Fibroblast of the aortic adventitia (primary cell): ENCODE results near the gene JAKMIP1. TPM values are rescaled to one million over a fixed set of nuclear protein-coding genes. Genes with fewer than 3 reads are reported as not detected.

ENCODE experiments used
- DNase-seq: peaks from one replicate; pipeline ENCODE4 v3.0.0-alpha.2; 2010; ENCODE audit warnings: low read depth
- H3K4me3 ChIP-seq: 2 replicates; pipeline ENCODE4 v1.5.1; 2011; ENCODE audit warnings: low read depth, mild to moderate bottlenecking, control low read depth, low read length, moderate library complexity
- total RNA-seq: library from RNA; depleted of rRNA; stranded (reverse); fragments of >200 nt; gene quantifications from 2 replicates; pipeline ENCODE4 v1.2.3, GENCODE V29; 2012; ENCODE audit warnings: low replicate concordance
- TF ChIP-seq, protein P1 (sequence below): IDR thresholded peaks from 2 replicates; pipeline ENCODE4 v1.5.1; 2011; ENCODE audit warnings: mild to moderate bottlenecking, low read length, control low read depth, inconsistent platforms; ENCODE audit not compliant: insufficient read depth

The JAKMIP1 gene
- total RNA-seq, 1 donor: not detected

DNA sequence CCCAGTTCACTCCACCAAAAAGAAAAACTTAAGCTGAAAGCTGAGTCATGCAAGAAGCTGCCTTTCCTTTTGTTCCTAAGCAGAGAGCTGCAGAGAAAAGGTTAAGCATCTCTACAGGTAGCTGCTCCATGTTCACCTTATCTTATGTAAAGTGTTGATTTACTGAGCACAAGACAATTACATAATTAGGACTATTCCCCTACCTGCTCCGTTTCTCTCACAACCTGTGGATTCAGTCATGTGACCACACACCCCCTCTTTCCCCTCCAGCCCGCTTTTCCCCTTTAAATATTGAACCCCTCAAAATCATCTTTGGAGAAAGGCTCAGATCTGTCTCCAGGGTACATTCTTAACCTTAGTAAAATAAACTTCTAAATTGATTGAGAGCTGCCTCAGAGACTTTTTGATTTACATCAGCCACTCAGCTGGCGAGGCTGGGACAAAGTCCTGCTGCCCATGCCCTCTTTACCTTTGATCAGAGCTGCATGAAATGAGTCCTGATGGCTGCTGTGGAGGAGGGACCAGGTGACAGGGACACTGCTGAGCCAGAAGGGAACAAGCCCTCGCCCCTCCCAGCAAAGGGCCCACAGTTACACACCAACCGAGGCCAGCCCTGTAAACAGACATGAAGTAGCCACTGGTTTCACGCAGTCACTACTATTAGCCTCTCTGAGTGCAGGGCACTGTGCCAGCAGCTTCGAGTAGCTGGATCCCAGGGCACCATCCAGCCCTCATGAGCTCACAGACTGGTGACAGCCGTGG lies 128.2 kb downstream of the JAKMIP1 start:
- DNase-seq: no peak
- TF ChIP-seq, protein P1, sequence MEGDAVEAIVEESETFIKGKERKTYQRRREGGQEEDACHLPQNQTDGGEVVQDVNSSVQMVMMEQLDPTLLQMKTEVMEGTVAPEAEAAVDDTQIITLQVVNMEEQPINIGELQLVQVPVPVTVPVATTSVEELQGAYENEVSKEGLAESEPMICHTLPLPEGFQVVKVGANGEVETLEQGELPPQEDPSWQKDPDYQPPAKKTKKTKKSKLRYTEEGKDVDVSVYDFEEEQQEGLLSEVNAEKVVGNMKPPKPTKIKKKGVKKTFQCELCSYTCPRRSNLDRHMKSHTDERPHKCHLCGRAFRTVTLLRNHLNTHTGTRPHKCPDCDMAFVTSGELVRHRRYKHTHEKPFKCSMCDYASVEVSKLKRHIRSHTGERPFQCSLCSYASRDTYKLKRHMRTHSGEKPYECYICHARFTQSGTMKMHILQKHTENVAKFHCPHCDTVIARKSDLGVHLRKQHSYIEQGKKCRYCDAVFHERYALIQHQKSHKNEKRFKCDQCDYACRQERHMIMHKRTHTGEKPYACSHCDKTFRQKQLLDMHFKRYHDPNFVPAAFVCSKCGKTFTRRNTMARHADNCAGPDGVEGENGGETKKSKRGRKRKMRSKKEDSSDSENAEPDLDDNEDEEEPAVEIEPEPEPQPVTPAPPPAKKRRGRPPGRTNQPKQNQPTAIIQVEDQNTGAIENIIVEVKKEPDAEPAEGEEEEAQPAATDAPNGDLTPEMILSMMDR: no peak
- no peak overlapping the region for H3K4me3 ChIP-seq

DNA sequence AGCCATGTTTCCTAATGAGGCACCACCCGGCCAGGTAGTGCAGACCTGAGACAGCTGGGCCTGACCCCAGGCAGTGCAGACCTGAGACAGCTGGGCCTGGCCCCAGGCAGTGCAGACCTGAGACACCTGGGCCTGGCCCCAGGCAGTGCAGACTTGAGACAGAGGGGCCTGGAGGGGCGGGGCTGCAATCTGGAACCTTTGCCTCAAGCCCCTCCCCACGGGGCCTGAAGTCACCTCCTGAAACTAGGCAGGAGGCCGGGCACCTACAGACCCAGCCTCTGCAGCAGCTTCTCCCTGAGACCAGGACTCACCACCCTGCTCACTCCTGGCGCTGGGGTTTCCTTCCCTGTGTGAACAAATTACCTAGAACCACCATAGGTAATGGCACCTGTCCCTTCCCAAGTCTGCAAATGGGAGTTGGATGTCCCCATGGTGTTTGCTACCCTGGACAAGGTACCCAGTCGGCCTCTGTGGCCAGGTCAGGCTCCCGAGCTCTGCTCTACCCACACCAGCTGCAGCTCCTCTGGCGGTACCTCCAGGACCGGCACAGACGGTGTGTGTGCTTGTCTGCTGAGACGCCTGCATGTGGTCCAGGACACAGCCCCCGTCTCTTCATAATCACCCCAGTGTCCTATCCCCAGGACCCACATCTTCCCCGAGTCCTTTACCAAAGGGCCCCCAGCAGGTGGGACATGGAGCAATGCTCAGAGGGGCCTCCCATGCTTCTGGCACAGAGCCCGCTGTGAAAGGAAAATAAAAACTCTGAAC lies 129.0 kb downstream of the JAKMIP1 start:
- TF ChIP-seq, protein P1: no peak
- no peak for DNase-seq
- H3K4me3 ChIP-seq: no peak overlapping the region

DNA sequence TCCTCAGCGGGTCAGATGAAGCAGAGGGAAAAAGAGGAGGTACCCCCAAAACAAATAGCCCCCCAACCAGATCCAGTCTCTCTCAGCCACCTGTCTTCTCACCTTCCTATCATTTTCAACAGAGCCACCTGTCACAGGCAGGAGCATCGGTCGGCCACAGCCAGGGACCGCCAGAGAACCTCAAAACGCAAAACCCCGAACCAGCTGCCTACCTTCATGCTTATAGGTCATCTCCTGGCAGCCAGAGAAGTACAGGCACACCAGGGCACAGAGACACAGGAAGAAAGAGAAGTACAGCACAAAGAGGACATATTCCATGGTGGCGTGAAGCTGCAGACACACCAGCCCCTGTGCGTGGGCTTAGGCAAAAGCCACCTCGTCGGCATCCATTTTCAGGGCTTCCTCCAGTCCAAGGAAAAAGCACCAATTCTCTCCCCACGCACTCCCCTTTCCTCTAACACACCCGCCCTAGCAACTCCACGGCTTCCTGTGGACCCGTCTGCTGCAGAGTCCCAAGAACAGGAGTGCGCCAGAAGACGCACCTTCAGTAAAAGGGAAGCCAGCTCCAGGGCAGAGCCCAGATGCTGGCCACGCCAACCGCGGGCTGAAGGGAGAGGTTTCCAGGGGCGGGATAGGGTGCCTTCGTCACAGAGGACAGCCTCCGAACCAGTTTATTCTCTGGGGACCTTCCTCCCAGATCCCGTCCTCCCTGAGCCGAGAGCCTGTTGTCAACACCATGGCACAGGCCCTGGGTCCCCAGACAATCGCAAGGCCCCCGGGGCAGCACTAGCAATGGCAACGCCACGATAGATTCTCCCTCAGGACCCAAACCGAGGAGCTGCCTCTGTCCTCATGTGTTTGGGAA lies 130.3 kb downstream of the JAKMIP1 start:
- no peak overlapping the region for H3K4me3 ChIP-seq
- DNase-seq: no peak
- TF ChIP-seq, protein P1: no peak

DNA sequence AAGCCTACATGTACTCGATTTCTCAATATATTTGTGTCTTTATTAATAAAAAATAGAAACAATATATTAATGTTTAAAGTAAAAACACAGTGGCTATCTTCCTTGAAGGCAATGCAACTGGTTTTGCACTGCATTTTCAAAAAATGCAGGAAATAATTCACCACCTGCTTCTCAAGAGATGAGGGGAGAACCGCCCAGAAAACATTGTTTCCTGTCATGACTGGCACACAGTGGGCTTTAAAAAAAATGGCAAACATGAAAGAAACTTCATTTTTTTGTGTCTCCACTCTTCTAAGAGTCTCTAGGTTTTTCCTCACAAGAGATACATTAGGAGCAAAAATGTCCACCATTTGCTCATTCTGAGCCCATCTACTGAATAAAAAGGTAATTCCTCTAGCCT lies 131.4 kb downstream of the JAKMIP1 start:
- no peak overlapping the region for H3K4me3 ChIP-seq
- TF ChIP-seq, protein P1: no peak
- no peak for DNase-seq

DNA sequence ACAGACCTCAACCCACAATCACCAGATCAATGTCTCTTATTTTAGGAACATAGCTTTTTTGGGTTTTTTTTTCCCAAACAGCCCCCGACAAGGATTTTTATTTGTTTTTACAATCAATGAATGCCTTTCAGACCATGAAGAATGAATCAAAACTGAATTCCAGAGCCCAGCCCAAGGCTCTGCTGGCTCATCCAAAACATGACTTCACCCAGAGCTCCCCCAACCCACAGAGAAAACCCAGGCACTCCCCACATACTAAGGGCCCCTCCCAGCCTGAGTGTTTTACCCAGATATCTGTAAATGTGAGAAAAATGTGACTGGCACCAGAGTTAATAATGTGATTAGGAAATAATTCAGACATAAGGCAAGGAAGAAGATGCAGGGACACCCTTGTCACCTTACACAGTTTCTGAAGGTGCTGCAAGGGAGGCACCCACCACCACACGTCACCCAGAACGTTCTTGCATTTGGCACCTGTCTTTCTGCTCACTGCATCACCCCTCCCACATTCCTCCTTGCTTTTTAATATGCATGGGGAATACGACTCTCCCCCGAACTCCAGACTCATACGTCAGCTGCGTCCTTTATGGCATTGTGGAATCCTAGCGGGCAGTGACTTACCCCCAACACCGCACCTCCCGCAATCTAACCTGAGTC lies 134.3 kb downstream of the JAKMIP1 start:
- TF ChIP-seq, protein P1: no peak
- no peak overlapping the region for H3K4me3 ChIP-seq
- DNase-seq: no peak

DNA sequence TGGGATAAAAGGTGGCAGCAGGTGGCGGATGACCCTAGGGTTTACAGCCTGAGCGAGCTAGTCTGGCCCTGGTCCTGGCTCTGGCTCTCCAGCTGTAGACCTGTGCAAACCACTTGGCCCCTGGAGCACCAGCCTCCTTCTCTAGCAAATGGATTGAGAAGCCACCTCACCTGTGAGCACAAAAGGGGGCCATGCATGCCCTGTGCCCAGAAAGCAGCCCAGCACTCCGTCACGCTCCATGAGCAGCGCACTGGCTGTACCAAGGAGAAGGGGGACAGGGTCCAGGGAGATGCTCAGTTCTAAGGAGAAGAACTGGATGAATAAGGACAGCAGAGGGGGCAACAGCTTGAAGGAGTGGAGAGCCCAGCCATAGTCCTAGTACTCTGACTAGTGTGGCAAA lies 135.2 kb downstream of the JAKMIP1 start:
- no peak overlapping the region for H3K4me3 ChIP-seq
- DNase-seq: no peak
- TF ChIP-seq, protein P1: no peak
